GM18499 (cell line): ENCODE results near the gene ZNF74.
"Not testable (repeated sequence)": the region's sequence is repeated elsewhere in the genome, so short reads cannot be mapped to it uniquely, and the experiment has no call there.

Experiments
- ATAC-seq: cut with Tn5 transposase; IDR thresholded peaks from one replicate; pipeline ENCODE4 v1.9.1; 2021; ENCODE audit warnings: moderate number of reproducible peaks; ENCODE audit not compliant: insufficient read depth, unreplicated experiment

Gene ZNF74

GRCh38 chr22:20393705-20394476 lies at the start of gene ZNF74:
TSS of gene ZNF74 (plus strand) at chr22:20394151. CDS start at chr22:20394629, 478 bp downstream.
- no peak for ATAC-seq

DNA sequence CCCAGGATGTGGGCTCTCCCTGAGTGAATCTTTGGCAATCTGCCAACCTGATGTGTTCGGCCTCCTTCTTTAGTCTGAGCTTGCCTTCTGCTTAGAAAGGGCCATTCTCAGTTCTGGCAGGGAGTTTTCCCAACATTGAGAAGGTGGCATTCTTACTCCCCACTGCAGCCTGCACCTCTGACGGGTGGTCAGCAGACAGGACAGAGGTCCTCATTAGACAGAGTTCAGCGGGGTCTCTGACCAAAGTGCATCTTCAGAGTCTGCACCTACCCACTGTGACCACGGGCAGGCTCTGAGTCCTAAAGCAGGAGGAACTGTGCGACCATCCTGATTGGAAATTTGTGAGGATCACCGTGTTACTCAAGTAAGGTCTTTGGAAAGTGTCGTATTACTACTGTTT lies 47.4 kb upstream of the ZNF74 start:
- not testable (repeated sequence) for ATAC-seq

DNA sequence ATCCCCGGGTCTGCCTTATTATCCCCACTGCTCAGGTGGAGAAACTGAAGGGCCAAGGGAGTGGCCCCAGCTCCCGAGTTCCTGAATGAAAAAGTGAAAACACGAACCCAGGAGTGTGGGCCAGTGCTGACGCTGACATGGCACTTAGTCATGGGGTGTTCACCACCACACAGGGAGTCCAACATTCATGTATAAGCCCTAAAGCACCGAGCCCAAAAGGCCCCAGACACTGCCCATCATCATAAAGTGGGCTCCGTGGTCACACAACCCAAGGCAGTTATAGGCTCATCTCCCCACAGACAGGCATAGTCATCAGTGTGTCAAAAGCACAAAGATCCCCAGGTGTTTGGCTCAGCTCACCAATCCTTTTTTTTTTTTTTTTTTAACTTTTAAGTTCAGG lies 41.4 kb upstream of the ZNF74 start:
- ATAC-seq: not testable (repeated sequence)

DNA sequence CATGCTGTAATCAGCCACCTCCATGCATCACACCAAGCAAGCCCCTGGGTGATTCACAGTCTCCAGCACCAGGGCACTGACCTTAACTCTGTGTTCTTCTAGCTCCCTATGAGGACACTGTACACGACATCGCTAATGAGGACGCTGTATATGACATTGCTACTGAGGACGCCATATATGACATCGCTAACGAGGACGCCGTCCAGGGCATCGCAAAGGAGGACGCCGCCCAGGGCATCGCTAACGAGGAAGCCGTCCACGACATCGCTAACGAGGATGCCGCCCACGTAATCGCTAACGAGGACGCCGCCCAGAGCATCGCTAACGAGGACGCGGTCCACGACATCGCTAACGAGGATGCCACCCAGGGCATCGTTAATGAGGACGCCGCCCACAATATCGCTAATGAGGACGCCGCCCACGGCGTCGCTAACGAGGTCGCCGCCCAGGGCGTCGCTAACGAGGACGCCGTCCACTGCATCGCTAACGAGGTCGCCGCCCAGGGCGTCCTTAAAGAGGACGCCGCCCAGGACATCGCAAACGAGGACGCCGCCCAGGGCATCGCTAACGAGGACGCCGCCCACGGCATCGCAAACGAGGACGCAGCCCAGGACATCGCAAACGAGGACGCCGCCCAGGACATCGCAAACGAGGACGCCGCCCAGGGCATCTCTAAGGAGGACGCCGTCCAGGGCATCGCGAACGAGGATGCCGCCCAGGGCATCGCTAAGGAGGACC lies 39.5 kb upstream of the ZNF74 start:
- no peak for ATAC-seq

- ATAC-seq: not testable (repeated sequence)
Observed at GRCh38 chr22:20355939-20356636, 37.9 kb upstream of the ZNF74 start.

DNA sequence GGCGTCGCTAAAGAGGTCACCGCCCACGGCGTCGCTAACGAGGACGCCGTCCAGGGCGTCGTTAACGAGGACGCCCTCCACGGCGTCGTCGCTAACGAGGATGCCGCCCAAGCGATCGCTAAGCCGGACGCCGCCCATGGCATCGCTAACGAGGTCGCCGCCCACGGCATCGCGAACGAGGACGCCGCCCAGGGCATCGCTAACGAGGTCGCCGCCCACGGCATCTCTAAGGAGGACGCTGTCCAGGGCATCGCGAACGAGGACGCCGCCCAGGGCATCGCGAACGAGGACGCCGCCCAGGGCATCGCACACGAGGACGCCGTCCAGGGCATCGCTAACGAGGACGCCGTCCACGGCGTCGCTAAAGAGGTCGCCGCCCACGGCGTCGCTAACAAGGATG lies 37.0 kb upstream of the ZNF74 start:
- ATAC-seq: not testable (repeated sequence)

DNA sequence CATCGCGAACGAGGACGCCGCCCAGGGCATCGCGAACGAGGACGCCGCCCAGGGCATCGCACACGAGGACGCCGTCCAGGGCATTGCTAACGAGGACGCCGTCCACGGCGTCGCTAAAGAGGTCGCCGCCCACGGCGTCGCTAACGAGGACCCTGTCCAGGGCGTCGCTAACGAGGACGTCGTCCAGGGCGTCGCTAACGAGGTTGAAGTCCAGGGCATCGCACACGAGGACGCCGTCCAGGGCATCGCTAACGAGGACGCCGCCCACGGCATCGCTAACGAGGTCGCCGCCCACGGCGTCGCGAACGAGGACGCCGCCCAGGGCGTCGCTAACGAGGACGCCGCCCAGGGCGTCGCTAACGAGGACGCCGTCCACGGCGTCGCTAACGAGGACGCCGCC lies 36.0 kb upstream of the ZNF74 start:
- not testable (repeated sequence) for ATAC-seq

GRCh38 chr22:20358503-20359239 lies 35.3 kb upstream of the ZNF74 start:
- ATAC-seq: not testable (repeated sequence)

- not testable (repeated sequence) for ATAC-seq
Observed at GRCh38 chr22:20360261-20360660, 33.7 kb upstream of the ZNF74 start.

DNA sequence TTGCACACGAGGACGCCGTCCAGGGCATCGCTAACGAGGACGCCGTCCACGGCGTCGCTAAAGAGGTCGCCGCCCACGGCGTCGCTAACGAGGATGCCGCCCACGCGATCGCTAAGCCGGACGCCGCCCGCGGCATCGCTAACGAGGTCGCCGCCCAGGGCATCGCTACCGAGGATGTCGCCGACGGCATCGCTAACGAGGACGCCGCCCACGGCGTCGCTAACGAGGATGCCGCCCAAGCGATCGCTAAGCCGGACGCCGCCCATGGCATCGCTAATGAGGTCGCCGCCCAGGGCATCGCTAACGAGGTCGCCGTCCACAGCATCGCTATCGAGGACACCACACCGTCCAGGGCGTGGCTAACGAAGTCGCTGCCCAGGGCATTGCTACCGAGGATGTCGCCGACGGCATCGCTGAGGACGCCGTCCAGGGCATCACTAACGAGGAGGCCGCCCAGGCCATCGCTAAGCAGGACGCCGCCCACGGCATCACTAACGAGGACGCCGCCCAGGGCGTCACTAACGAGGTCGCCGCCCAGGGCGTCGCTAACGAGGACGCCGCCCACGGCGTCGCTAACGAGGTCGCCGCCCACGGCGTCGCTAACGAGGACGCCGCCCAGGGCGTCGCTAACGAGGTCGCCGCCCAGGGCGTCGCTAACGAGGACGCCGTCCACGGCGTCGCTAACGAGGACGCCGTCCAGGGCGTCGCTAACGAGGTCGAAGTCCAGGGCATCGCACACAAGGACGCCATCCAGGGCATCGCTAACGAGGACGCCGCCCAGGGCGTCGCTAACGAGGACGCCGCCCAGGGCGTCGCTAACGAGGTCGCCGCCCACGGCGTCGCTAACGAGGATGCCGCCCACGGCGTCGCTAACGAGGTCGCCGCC lies 32.8 kb upstream of the ZNF74 start:
- not testable (repeated sequence) for ATAC-seq

DNA sequence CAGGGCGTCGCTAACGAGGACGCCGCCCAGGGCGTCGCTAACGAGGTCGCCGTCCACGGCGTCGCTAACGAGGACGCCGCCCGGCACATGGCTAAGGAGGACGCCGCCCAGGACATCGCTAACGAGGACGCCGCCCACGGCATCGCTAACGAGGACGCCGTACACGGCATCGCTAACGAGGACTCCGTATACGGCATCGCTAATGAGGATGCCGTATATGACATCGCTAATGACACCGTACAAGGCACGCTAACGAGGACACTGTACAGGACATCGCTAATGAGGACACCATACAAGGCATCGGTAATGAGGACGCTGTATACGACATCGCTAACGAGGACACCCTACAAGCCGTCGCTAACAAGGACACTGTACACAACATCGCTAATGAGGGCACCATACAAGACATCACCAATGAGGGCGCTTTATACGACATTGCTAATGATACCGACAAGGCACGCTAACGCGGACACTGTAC lies 32.2 kb upstream of the ZNF74 start:
- ATAC-seq: not testable (repeated sequence)

GRCh38 chr22:20362403-20362802 lies 31.5 kb upstream of the ZNF74 start:
- ATAC-seq: not testable (repeated sequence)

GRCh38 chr22:20364335-20365260 lies 29.4 kb upstream of the ZNF74 start:
- ATAC-seq: not testable (repeated sequence)

DNA sequence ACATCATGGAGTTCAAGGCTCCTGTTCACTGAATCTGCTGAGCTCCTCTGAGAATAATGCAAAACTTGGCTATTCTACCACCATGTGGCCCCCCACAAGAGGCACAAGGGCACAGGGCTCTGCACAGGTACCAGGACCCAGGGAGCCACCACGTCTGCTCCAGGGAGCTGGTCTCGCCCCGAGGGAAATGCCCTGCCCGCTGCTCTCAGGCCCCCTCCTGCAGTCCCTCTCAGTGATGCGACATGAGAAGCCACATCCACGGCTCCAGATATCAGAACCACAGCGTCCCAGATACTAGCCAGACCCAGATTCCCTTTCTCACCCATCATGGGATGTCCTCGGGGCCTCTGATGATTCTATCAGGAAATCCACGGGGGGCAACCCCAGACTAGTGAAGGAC lies 27.1 kb upstream of the ZNF74 start:
- ATAC-seq: not testable (repeated sequence)

GRCh38 chr22:20368875-20369274 lies 25.1 kb upstream of the ZNF74 start:
- ATAC-seq: not testable (repeated sequence)

- not testable (repeated sequence) for ATAC-seq
Observed at GRCh38 chr22:20371687-20372086, 22.3 kb upstream of the ZNF74 start.

GRCh38 chr22:20372406-20372854 lies 21.5 kb upstream of the ZNF74 start:
- not testable (repeated sequence) for ATAC-seq

GRCh38 chr22:20373195-20373706 lies 20.7 kb upstream of the ZNF74 start:
- ATAC-seq: not testable (repeated sequence)
